HG02759 (cell line): ENCODE results near the gene ARHGAP20.
"Not testable (repeated sequence)": the region's sequence is repeated elsewhere in the genome, so short reads cannot be mapped to it uniquely, and the experiment has no call there.

Experiments
- ATAC-seq: cut with Tn5 transposase; IDR thresholded peaks from one replicate; pipeline ENCODE4 v1.9.1; 2021; ENCODE audit warnings: mild to moderate bottlenecking, moderate library complexity; ENCODE audit not compliant: unreplicated experiment

ARHGAP20 gene

GRCh38 chr11:110619366-110619765 is 92.9 kb downstream of the ARHGAP20 start:
- ATAC-seq = not testable (repeated sequence)

- ATAC-seq = no peak
These were observed 98.2 kb downstream of the ARHGAP20 start for GRCh38 chr11:110614031-110614430.

GRCh38 chr11:110613197-110613918 is 98.9 kb downstream of the ARHGAP20 start:
- no peak for ATAC-seq

- ATAC-seq = no peak
These were observed 105.8 kb downstream of the ARHGAP20 start for GRCh38 chr11:110606415-110606814.

GRCh38 chr11:110601936-110602335 is 110.3 kb downstream of the ARHGAP20 start:
- ATAC-seq = no peak

- ATAC-seq = no peak
These were observed 111.9 kb downstream of the ARHGAP20 start for GRCh38 chr11:110600322-110600721.

- no peak for ATAC-seq
These were observed 113.0 kb downstream of the ARHGAP20 start for GRCh38 chr11:110599207-110599606.

GRCh38 chr11:110598725-110599124 is 113.5 kb downstream of the ARHGAP20 start:
- ATAC-seq = no peak

- ATAC-seq = no peak
These were observed 124.3 kb downstream of the ARHGAP20 start for GRCh38 chr11:110587972-110588371.

- no peak for ATAC-seq
These were observed 125.1 kb downstream of the ARHGAP20 start for GRCh38 chr11:110587129-110587528.

- ATAC-seq = no peak
These were observed 128.1 kb downstream of the ARHGAP20 start for GRCh38 chr11:110584150-110584549.

GRCh38 chr11:110582728-110583432 is 129.4 kb downstream of the ARHGAP20 start:
- ATAC-seq = no peak

GRCh38 chr11:110580571-110580970 is 131.7 kb downstream of the ARHGAP20 start:
- ATAC-seq = no peak

- no peak for ATAC-seq
These were observed 138.8 kb downstream of the ARHGAP20 start for GRCh38 chr11:110573411-110573810.

- no peak for ATAC-seq
These were observed 141.0 kb downstream of the ARHGAP20 start for GRCh38 chr11:110571081-110571720.

- ATAC-seq = no peak
These were observed 145.7 kb downstream of the ARHGAP20 start for GRCh38 chr11:110566577-110566976.

GRCh38 chr11:110565357-110566336 is 146.6 kb downstream of the ARHGAP20 start:
- no peak for ATAC-seq

GRCh38 chr11:110564676-110565356 is 147.4 kb downstream of the ARHGAP20 start:
- no peak for ATAC-seq

GRCh38 chr11:110544779-110545178 is 167.5 kb downstream of the ARHGAP20 start:
- no peak for ATAC-seq

- no peak for ATAC-seq
These were observed 174.1 kb downstream of the ARHGAP20 start for GRCh38 chr11:110538154-110538553.
